HG03135 (cell line): ENCODE data around the gene VPS26A.
A peak's percentile ranks its signal among the peaks of the same experiment; 100 is the strongest.
"Not testable (repeated sequence)": the region's sequence is repeated elsewhere in the genome, so short reads cannot be mapped to it uniquely, and the experiment has no call there.

Experiments
- ATAC-seq: cut with Tn5 transposase; IDR thresholded peaks from one replicate; pipeline ENCODE4 v1.9.1; 2021; ENCODE audit warnings: mild to moderate bottlenecking, moderate library complexity; ENCODE audit not compliant: unreplicated experiment

VPS26A gene

GRCh38 chr10:69172241-69172982, 48.4 kb downstream of the VPS26A start:
- no peak for ATAC-seq

- not testable (repeated sequence) for ATAC-seq
Observed at GRCh38 chr10:69175326-69175725, 51.3 kb downstream of the VPS26A start.

DNA sequence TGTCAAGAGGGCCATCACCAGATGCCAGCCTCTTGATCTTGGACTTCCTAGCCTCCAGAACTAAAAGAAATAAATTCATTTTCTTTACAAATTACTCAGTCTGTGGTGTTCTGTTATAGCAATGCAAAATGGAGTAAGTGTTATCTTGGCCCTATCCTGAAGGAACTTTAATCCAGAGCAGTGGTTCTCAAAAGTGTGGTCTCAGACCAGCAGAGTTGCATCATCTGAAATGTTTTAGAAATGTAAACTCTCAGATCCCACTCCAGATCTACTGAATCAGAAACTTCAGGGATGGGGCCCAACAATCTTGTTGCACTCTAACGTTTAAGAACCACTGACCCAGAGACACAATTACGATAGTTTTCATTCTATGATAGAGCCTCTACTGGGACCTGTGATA, 52.8 kb downstream of the VPS26A start:
- no peak for ATAC-seq

DNA sequence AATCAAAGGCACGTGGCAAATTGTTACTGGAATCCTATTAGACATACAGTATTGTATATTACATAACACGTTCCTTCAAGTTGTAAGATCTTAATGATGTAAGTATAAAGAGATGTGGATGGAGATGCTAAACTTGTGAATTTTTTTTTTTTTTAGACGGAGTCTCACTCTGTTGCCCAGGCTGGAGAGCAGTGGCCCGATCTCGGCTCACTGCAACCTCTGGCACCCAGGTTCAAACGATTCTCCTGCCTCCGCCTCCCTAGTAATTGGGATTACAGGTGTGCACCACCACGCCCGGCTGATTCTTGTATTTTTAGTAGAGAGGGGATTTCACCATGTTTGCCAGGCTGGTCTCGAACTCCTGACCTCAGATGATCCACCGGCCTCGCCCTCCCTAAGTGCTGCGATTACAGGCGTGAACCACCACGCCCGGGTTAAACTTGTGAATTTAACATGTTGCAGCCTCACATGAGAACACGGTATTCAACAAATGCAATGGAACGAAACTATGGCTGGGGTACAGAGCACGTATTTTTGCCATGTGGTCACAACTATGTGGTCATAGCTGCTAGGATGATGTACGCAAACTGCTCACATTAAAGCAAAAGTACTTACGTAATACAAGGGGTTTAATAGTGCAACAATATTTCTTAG, 55.2 kb downstream of the VPS26A start:
- ATAC-seq: peak; percentile 25

GRCh38 chr10:69179743-69180524, 56.0 kb downstream of the VPS26A start, which contains the start of gene SUPV3L1:
Gene SUPV3L1 (plus strand): TSS chr10:69180234. CDS start chr10:69180292, 58 bp downstream.
- peak; percentile 84 for ATAC-seq

- ATAC-seq: no peak
Observed at GRCh38 chr10:69180525-69181204, 56.7 kb downstream of the VPS26A start.

- ATAC-seq: no peak
Observed at GRCh38 chr10:69181433-69181832, 57.5 kb downstream of the VPS26A start.

- no peak for ATAC-seq
Observed at GRCh38 chr10:69182005-69182404, 58.0 kb downstream of the VPS26A start.

DNA sequence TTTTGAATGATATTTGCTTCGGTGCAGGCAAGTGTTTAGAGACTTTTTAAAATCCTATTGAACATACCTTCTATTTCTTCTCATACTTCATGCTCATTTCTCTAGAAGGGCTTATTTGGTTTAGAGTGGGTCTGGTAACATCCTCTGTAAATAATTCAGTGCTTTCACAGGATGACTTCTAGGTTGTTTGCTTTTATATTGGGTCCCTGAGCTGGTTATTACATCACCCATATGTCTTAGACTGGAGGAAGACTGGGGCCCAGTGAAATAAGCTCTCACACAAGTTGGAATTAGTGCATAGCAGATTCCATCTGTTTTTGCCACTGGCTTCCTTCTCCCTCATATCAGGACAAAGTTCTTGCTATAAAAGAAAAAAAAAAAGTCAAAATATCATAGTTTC, 62.5 kb downstream of the VPS26A start:
- no peak for ATAC-seq

GRCh38 chr10:69201045-69201444, 77.1 kb downstream of the VPS26A start:
- no peak for ATAC-seq

DNA sequence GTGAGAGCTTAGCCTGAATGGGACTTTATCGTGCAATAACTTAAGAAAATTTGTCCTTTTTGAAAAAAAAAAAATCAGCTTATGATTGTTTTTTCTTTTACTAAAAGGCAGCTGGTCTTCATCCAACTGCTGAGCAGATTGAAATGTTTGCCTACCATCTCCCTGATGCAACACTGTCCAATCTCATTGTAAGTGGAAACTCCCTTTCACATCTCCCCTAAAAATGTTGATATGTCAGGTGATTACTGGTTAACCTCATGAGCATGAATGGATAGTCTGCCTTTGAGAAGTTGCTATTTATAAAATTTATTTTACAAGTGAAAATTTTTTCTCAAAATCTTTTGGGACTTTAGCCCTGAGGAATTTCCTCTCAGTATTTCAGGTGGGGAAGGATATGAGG, 78.4 kb downstream of the VPS26A start:
- ATAC-seq: no peak

DNA sequence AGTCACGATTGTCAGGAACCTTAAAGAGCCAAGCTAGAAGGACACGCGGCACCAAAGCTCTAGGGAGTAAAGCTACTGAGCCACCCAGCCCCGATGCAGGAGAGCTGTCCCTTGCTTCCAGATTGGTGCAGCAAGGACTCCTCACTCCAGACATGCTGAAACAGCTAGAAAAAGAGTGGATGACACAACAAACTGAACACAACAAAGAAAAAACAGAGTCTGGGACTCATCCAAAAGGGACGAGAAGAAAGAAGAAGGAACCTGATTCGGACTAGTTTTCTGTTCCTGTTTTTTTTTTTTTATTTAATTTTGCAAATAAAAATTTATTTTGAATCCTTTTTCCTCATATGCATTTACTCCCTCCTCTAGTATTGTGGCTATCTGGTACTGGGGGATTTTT, 84.8 kb downstream of the VPS26A start:
- ATAC-seq: no peak

DNA sequence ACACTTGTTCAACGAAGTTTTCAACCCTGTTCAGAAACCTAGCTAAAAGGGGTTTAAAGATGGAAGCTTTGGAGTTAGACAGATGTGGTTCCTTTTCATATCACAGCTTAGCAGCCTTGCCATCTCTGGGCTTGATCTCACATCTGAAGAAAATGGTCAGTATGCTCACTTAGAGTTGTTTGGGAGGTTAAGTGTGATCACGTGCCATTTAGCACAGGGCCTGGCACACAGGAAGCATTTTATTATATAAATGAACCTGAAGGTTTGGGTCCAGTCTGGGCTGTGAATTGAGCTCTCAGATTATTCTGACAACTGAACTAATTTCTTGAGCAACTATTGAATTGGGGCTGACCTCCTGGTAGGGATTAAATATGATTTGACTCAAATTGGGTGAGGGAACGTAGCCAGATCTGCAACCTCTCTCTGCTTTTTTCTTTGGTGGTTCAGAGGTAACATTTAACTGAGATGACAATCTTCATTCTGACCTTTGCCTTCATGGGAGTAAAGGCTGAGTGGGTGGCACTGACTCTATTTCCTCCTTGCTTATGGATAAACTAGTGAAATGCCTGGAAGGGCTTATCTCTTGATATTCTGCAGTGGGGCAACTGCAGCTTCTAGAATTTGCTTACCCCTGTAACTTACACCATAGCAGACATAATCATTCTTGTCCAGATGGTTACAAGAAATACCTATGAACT, 86.0 kb downstream of the VPS26A start:
- no peak for ATAC-seq

DNA sequence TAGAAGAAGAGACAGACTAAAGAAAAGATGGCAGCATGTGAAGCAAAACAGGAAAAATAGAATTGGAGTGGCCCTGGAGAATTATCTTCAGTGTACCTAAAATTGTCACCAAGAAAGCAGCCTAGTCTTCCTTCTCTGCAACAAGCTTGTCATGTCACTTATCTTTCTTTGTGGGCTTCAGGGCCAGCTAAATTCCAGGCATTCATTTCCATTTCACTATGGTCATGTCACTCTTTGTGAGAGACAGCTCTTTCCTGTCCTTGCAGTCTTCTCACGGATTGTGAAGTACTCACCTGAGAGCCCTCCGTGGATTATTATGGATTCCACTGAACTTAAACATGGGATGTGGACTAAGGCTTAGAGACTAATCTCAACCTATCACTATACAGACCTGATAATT, 87.1 kb downstream of the VPS26A start:
- no peak for ATAC-seq

- ATAC-seq: no peak
Observed at GRCh38 chr10:69211524-69211923, 87.5 kb downstream of the VPS26A start.

DNA sequence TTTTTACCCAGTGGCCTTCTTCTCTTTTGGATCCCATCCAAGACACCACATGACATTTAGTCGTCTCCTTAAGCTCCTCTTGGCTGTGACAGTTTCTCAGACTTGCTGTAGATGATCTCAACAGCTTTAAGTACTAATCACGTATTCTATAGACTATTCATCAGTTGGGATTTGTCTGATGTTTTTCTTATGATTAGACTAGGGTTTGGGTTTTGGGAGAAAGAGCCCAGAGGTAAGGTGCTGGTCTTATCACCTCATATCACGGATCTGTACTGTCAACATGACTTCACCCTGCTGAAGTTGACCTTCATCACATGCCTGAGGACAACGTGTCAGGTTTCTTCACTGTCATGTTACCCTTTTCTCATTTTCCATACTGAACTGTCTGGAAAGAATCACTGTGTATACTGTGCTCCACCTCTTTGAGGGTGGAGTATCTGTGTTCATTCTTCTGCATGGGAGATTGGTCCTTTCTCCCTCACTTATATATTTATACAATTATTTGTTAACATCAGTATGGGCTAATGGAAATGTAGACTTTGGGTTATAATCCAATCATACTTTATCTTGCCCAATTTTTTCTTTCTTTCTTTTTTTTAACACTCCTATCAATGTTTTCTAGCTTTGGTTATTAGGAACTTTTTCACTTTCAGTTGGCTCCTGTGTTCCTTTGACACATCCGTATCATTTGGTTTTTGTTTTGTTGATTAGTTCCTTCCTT, 89.8 kb downstream of the VPS26A start:
- ATAC-seq: no peak

DNA sequence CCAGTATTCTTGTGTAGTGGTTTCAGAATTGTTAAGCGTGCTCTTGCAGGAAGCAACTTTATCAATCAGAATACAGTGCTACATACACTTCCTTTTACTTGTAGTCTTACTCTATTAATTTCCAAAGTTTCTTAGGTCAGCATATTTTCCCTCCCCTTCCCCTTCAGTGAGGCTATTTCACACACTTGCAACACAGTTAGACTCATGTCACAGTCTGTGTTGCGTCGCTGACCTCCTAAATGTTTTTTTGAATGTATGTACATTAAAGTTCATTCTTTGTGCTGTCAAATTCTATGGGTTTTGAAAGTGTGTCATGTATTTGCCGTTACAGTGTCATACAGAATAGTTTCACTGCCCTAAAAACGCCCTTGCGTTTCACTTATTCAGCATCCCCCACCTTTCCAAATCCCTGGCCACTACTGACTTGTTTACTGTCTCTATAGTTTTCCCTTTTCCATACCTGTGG, 90.7 kb downstream of the VPS26A start:
- no peak for ATAC-seq

DNA sequence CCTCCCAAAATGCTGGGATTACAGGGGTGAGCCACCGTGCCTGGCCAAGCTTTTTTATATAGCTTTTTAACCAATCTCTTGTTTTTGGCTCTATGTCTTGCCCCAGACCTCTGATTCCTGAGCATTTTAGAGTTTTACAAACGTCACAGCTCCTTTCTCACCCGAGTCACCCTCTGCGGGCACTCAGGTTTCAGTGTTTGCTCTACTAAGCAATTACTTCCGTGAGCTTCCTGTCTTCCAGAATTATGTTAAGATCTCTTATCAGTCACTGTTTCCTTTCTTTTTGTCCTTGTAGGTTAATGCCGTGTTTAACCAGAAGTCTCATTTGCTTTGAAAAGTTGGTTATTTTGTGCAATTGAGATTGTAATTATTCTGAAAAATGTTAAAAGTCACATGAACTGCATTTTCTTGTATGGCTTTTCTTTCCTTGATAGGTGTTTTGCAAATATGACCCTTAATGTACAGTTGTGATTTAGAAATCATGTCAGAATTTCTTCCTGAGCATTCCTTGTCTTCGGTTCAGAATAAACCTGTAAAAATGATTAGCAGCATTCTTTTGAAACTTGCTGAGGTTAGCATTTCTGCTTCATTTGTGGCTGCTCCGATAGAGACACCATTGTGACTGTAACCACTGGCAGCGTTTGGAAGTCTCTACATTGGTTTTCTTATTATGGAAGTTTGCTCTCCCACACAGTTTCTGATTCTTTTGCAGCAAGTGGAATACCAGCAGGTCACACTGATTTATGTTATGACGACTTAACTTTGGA, 91.6 kb downstream of the VPS26A start:
- ATAC-seq: no peak

- ATAC-seq: no peak
Observed at GRCh38 chr10:69216577-69217118, 92.7 kb downstream of the VPS26A start.
